ENCODE measurements around the gene CD300E. TPM values are rescaled to one million over a fixed set of nuclear protein-coding genes. Genes with fewer than 3 reads are reported as not detected.
"Not testable (repeated sequence)": the region's sequence is repeated elsewhere in the genome, so short reads cannot be mapped to it uniquely, and the experiment has no call there.

The CD300E gene
- total RNA-seq, 6 donors from 2014 or later, result 3.6 to 15.6 (median 6.7) TPM

GRCh38 chr17:74633326-74633725, 9.8 kb upstream of the CD300E start:
- no peaks in the 10 kb centered on the region for H3K36me3 ChIP-seq
- no peaks in the 10 kb centered on the region for H3K27me3 ChIP-seq
- 80 to 83% methylated on average over 2 to 8 of the region's 8 CpGs for WGBS, 2 donors
- ATAC-seq (ENCODE audit: low FRiP score in 2 of 2) (no peak), DNase-seq (no peak)
- no peak overlapping the region for H3K27ac ChIP-seq
- no peak for TF ChIP-seq POLR2A (IDR thresholded peaks at IDR 0.05)
- TF ChIP-seq CTCF (IDR thresholded peaks at IDR 0.05), result no peak
- no peak for TF ChIP-seq POLR2AphosphoS5 (IDR thresholded peaks at IDR 0.05)
- H3K9me3 ChIP-seq, result no peaks in the 10 kb centered on the region
- H3K4me3 ChIP-seq, result no peak overlapping the region
- H3K4me1 ChIP-seq, result peaks cover 0 to 8% (median 4%) of the 10 kb centered on the region in 4 donors

- WGBS, 2 donors, result 83 to 84% methylated on average over 9 of the region's 9 CpGs
- Histone ChIP-seq H3K4me1 (peaks cover 0 to 8% (median 2%) of the 10 kb centered on the region in 4 donors), H3K36me3 (no peaks in the 10 kb centered on the region), H3K27me3 (no peaks in the 10 kb centered on the region), H3K27ac (no peak overlapping the region), H3K4me3 (no peak overlapping the region), H3K9me3 (no peaks in the 10 kb centered on the region)
- TF ChIP-seq POLR2AphosphoS5 (IDR thresholded peaks at IDR 0.05), result no peak
- no peak for TF ChIP-seq POLR2A (IDR thresholded peaks at IDR 0.05)
- TF ChIP-seq EP300 (IDR thresholded peaks at IDR 0.05), result no peak
- no peak for TF ChIP-seq CTCF (IDR thresholded peaks at IDR 0.05)
- ATAC-seq (ENCODE audit: low FRiP score in 2 of 2) (no peak), DNase-seq (no peak)
These were observed 9.1 kb upstream of the CD300E start for GRCh38 chr17:74632617-74633016.

- Histone ChIP-seq H3K9me3 (peaks cover 0 to under 1% (median 0%) of the 10 kb centered on the region in 4 donors), H3K27ac (peak overlapping the region in 3 of 4 donors; percentile 8 to 43 (median 41)), H3K4me3 (no peak overlapping the region), H3K27me3 (no peaks in the 10 kb centered on the region), H3K36me3 (no peaks in the 10 kb centered on the region), H3K4me1 (peaks cover 0 to 8% (median 2%) of the 10 kb centered on the region in 4 donors)
- TF ChIP-seq POLR2AphosphoS5 (IDR thresholded peaks at IDR 0.05), result no peak
- no peak for TF ChIP-seq POLR2A (IDR thresholded peaks at IDR 0.05)
- no peak for TF ChIP-seq EP300 (IDR thresholded peaks at IDR 0.05)
- no peak for TF ChIP-seq CTCF (IDR thresholded peaks at IDR 0.05)
- ATAC-seq (ENCODE audit: low FRiP score in 2 of 2), result peak in 1 of 2 donors; percentile 81
- peak in 1 of 2 donors; percentile 38 for DNase-seq
- 43 to 51% methylated on average over 14 of the region's 14 CpGs for WGBS, 2 donors
These were observed 8.2 kb upstream of the CD300E start for GRCh38 chr17:74631468-74632450.

GRCh38 chr17:74630251-74630650, 6.7 kb upstream of the CD300E start:
- not testable (repeated sequence) for H3K36me3 ChIP-seq; ATAC-seq (ENCODE audit: low FRiP score in 2 of 2); DNase-seq; H3K4me1 ChIP-seq; H3K4me3 ChIP-seq; H3K9me3 ChIP-seq; H3K27me3 ChIP-seq; H3K27ac ChIP-seq
- WGBS, 2 donors, result 75 to 78% methylated on average over 14 of the region's 14 CpGs

GRCh38 chr17:74625661-74626060, 2.1 kb upstream of the CD300E start:
- Histone ChIP-seq H3K27ac (no peak overlapping the region), H3K4me3 (no peak overlapping the region), H3K36me3 (no peaks in the 10 kb centered on the region), H3K27me3 (no peaks in the 10 kb centered on the region), H3K9me3 (peaks cover 0 to 6% (median 0%) of the 10 kb centered on the region in 4 donors), H3K4me1 (no peaks in the 10 kb centered on the region)
- DNase-seq (no peak), ATAC-seq (ENCODE audit: low FRiP score in 2 of 2) (no peak)
- TF ChIP-seq EP300 (IDR thresholded peaks at IDR 0.05), result no peak
- TF ChIP-seq CTCF (IDR thresholded peaks at IDR 0.05), result no peak
- no peak for TF ChIP-seq POLR2AphosphoS5 (IDR thresholded peaks at IDR 0.05)
- TF ChIP-seq POLR2A (IDR thresholded peaks at IDR 0.05), result no peak
- WGBS, 2 donors, result 48 to 54% methylated on average over 3 of the region's 3 CpGs

Data from upper lobe of left lung (tissue), 6 donors.